B cell (primary cell): ENCODE results near the gene PLA2G2F.

Source experiments
- CTCF ChIP-seq: fragments of 200-600 bp; IDR thresholded peaks from one replicate; pipeline ENCODE4 v1.8.0; 2022; ENCODE audit warnings: antibody characterized with exemption, mild to moderate bottlenecking
- EZH2 ChIP-seq: IDR thresholded peaks from 2 replicates; pipeline ENCODE4 v1.6.1; 2012; ENCODE audit warnings: borderline replicate concordance, low read depth, mild to moderate bottlenecking, moderate library complexity, low read length; ENCODE audit not compliant: insufficient read depth, poor library complexity, severe bottlenecking

- TF ChIP-seq CTCF = no peak
- no peak for TF ChIP-seq EZH2
Measured at GRCh38 chr1:20160034-20160433, 20.9 kb downstream of the PLA2G2F start.
